Measurements from ENCODE around the gene KANSL1.

The KANSL1 gene

DNA sequence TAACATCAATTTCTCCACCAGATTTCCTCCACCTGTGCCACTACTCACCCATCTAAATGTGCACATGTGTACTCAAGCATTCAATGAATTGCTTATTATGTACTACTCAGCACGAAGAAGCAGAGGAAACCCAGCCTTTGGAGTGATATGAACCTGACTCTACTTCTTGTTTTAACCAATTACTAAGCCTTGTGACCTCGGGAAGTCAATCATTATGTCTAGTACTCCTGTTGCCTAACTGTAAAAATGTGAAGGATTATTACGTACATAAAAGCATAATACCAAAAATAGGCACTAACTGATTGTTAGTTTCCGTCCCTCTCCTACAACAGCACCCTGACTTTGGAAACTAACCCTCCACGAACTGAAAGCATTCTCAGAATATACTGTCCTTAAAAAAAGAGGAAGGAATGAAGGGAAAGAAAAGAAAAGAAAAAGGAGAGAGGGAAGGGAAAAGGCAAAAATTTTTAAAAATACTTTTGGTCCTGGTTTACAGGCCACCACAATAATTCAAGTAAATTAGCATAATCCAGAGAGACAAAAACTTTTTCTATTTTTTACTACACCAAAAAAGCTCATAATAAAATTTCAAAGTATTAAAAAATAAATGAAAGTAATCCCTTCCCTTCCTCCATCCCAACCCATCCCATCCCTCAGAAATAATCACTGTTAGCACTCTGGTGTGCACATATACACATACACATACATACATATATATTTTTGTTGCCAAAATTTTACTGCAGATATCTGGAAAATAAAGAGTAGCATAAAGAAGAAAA, 53.6 kb downstream of the KANSL1 start:
- DNase-seq = no peak

- no peak for DNase-seq
These were observed 54.8 kb downstream of the KANSL1 start for GRCh38 chr17:46138473-46138872.

DNA sequence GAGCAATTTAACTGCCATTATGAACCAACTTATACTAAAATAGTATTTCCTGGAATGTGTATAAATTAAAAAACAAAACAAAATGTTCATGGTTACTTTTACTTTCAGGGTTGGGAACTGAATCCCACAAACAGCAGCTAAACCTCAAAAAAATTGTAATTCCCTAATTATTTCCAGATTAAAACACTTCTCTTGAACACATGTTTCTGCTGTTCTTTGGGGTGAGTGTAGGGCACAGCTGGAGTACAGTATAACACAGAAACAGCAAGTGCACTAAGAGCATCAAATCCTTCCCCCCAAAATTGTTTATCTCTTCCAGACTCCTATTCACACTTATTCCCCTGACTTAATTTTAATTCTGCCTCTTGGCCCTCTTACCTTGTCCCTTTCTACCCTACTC, 56.4 kb downstream of the KANSL1 start:
- no peak for DNase-seq

- DNase-seq = no peak
These were observed 57.2 kb downstream of the KANSL1 start for GRCh38 chr17:46135879-46136563.

DNA sequence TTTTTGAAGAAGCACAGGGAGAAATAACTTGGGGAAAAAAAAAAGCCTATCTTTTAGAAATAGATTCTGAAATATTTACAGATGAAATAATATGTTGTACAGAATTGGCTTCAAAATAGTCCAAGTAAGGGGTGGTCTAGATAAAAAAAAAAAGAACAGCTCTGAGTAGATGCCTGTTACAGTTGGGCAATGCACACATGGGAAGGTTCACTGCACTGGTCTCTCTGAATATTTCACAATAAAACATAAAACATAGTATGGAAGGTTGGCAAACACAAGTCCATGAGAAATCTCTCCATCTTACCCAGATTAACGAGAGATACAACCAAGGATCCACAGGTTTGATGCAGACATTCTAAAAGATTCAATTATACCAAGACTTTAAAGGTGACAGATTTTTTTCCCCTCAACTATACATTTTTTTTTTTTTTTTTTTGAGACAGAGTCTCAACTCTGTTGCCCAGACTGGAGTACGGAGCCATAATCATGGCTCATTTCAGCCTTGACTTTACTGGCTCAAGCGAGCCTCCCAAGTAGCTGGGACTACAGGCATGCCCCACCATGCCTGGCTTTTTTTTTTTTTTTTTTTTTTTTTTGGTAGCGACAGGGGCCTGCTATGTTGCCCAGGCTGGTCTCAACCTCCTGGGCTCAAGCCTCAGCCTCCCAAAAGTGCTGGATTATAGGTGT, 58.0 kb downstream of the KANSL1 start:
- DNase-seq = no peak

GRCh38 chr17:46129302-46129701, 63.9 kb downstream of the KANSL1 start:
- DNase-seq = no peak

- DNase-seq = no peak
These were observed 64.8 kb downstream of the KANSL1 start for GRCh38 chr17:46128453-46128852.

DNA sequence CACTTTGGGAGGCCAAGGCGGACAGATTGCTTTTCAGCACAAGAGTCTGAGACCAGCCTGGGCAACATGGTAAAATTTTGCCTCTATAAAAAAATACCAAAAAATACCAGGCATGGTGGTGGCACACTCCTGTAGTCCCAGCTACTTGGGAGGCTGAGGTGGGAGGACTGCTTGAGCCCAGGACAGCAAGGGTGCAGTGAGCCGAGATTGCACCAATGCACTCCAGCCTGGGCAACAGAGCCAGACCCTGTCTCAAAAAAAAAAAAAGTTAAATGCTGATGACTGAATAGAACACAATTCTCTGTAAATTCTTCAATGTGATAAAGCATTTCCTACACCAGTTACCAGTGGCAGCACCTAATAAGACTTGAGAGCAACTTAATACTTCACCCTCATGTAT, 65.7 kb downstream of the KANSL1 start:
- no peak for DNase-seq

DNA sequence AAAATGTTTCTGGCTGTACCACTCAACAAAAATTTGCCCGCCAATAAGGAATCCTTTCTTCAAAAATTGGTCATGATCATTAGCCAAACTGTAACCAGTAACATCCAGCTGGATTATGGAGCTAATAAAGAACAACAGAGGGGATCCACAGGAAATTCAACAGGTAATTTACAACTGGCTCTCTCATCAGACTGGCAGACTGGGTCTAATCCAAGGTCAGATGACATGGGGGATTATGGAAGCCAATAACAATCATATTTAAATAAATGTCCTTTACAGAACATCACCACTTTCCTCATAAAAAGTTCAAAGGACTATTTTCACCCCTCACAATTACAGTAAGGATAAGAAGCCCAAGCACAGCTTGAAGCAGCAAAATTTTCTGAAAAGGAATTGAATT, 66.4 kb downstream of the KANSL1 start:
- DNase-seq = no peak

- DNase-seq = no peak
These were observed 67.4 kb downstream of the KANSL1 start for GRCh38 chr17:46125831-46126230.

- no peak for DNase-seq
These were observed 68.3 kb downstream of the KANSL1 start for GRCh38 chr17:46124695-46125592.

GRCh38 chr17:46123607-46124006, 69.6 kb downstream of the KANSL1 start:
- DNase-seq = no peak

- no peak for DNase-seq
These were observed 70.8 kb downstream of the KANSL1 start for GRCh38 chr17:46122486-46122871.

DNA sequence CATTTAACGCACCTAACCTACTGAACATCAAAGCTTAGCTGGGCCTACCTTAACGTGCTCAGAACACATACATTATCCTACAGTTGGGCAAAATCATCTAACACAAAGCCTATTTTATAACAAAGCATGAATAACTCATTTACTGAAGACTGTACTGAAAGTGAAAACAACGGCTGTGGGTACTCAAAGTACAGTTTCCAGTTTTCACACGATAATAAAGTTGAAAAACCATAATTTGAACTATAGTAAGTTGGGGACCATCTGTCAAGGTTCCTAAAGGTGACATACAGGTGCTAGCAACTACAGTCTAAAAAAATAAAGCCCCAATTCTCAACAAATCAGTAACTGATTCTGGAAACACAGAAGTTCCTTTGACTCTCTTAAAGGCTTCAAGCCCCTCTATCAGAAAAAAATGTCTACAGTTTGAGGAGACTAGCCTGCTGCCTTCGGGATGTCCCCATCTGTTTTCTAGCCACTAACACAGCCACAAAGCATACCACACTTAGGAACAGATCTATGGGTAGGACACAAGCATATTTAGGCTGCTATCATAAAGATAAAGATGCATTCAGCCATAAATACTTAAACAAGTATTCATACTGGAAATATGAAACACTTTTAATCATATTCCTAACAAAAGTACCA, 71.3 kb downstream of the KANSL1 start:
- DNase-seq = no peak

DNA sequence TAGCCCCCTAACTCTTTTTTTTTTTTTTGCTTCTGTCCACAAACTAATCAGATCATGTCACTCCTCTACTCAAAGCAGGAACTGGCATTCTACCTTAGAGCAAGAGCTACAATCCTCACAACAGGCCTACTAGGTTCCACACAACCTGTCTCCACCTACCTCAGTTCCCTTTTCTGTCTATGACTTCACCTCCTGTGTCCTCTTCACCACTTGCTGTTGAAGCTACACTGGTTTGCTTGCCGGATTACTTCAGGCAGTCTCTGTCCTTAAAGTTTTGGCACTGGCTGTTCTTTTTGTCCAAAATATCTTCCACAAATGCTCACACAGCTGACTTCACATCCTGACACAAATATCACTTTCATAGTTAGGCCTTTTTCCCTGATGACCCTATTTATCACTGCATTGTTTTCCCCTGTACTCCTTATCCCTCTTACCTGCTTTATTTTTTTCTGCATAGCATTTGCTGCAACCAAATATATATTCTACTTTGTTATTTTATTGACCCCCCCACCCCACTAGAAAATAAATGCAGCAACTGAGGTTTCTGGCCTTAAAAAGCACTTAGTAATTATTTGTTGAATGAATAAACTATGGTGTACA, 72.0 kb downstream of the KANSL1 start:
- no peak for DNase-seq

- DNase-seq = no peak
These were observed 72.7 kb downstream of the KANSL1 start for GRCh38 chr17:46120537-46120936.

- DNase-seq = no peak
These were observed 73.2 kb downstream of the KANSL1 start for GRCh38 chr17:46120078-46120477.

- no peak for DNase-seq
These were observed 74.3 kb downstream of the KANSL1 start for GRCh38 chr17:46118964-46119363.

DNA sequence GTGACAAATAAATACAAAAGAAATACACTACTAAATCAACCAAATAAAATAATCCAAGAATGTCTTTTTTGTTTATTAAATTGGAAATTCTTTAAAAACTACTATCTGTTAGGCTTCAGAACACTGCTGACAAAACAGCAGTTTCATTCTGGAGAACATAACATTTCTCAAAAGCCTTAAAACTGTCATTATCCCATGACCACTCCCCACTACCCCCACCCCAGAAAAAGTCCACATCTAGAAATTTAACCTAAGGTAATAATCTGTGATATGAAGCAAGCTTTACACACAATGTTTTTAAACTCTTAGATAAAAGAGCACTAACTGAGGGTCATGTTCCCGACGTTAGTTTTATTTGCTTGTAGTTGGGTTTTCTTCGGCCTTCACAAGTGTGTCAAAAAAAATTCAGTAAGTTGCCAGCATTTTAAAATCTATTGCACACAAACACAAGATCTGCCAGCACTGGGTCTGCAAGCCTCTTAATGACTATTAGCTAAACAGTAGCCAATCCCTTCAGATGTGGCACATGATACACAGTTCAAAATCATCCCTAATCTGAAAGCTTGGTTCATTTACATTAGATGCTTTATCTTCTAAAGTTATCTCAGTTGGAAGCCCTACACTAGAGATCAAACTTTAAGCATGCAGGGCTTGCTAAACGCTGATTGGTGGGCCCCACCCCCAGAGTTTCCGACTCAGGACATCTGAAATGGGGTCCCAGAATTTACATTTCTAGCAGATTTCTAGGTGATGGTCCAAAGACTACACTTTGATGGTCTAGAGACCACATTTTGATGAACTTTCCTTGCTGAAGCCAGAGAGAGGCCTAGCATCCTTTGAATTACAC, 75.2 kb downstream of the KANSL1 start:
- DNase-seq = no peak

- DNase-seq = no peak
These were observed 76.1 kb downstream of the KANSL1 start for GRCh38 chr17:46117117-46117516.

DNA sequence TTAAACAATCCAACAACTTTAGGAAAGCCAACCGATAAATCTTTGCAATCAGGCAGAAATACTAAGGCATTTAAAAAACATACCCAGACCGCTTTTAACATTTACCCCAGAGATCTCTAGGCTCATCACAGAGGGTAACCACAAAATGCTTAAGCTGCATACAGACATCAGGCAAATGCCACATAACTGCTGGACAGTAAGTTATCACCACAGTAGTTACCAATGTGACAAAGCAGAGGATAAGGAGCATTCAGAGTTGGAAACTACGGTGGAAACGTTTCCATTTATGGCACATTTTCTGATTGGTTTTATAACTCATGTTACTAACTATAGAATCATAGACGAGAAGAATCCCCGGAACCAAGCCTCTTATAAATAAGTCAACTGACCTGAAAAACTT, 77.5 kb downstream of the KANSL1 start:
- no peak for DNase-seq
